ENCODE measurements around the gene NPFF. TPM values are rescaled to one million over a fixed set of nuclear protein-coding genes. Genes with fewer than 3 reads are reported as not detected.

The NPFF gene
- polyA plus RNA-seq, 1 donor, result 2.1 TPM

DNA sequence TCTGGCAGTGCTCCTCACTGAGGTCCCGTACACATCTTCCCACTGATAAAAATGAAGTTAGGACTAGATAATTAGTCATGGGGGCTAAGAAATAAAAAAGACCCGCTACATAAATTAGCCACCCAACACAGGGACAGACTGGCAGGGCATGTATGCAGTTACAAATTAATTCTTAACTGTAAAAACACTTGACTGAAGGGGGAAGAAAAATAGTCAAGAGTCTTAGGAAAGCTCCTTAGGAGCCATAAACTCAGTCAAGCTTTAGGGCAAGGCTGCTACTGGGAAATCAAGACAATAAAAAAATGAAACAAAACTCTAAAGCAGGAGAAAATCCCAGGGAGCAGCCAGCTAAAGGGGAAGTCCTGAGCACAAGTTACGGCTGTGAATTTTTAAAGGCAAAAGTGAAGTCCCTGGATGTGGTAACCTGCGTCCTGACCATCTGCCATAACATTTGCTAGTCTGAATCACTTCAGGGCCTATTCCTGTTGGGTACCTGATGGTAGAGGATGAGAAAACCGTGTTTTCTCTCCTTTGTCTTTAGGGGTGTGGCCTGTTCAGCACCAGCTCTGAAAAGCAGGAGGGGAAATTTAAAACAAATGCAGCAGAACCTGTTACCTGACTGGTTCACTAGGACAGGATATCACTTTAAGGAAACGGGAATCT, 7.5 kb upstream of the NPFF start:
- no peak for DNase-seq

DNA sequence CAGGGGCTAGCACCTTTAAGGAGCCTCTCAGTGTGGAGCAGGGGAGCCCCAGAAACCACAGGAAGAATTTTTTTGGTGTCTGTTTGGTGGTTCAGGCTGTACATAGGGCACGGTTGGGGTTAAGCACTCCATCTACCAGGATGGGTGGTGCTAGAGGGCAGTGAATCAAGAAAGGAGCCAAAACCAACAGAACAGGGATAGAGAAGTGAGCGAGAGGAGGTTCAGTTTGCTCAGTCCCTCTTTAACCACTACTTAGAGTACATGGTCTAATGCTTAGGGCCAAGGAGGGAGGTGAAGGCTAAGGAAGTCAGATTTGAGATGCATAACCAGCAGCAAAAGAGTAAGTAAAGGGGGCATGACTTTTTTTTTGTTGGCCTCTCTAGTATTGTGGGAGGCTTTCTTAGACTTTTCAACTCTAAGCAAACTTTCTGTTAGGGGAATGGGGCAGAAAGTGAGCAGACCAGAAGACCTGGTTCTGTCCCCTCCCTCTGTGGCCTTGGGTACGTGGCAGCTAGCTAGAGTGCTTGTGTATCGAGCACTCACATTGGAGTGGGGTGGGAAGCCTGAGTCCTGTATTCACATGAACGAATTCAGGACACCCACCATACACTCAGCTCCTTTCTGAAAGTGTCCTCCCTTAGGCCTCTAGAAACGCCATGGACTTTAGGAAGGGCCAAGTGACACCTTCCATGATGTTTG, 6.6 kb upstream of the NPFF start:
- no peak for DNase-seq

DNA sequence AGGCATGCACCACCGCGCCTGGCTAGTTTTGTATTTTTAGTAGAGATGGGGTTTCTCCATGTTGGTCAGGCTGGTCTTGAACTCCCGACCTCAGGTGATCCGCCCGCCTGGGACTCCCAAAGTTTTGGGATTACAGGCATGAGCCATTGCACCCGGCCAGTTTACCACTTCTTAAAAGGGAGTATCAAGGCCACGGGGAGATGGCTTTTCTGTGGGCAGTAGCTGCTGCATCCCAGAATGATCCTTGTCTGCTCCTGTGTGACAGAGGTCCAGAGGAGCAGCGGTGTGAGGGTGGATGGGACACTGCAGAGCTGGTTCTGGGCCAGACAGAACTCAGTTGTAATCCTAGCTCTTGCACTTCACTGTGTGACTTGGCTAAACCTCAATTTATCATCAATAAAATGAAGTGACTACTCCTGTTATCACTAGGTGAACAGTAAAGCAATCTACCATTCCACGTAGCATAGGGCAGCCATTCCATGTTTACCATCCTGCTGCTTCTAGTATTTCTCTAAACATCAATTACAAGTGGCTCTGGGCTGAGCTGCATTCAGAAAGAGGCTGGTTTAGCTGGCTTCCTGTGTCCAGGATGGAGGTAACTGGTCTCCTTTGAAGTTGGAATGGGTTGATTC, 3.0 kb upstream of the NPFF start:
- DNase-seq, result no peak

DNA sequence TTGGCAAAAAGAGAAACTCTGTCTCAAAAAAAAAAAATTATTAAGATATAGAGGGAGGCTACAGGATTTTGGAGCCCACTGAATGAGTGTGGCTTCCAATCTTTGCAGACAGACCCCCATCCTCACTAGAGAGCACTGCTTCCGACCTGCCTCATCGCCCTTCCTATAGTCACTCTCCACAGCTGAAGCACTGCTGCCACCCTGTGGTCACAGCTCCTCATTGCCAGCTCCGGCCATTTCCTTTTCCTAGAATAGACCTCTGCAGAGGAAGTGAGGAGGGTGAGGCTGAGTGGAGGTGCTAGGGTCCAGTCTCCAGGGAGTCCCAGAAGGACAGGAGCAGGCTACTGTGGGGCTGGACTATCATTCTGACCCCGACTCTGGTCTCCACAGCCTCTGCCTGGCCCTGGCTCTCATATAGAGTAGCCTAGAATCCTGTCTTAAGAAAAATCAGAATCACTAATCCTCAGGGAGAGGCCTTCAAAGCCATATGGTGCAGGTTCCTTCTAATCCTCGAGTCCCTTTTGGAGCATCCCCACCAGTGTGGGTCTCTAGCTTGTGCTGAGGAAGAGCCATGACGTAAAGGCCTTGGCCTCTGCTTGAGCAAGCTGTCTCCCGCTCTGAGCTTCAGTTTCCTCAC, 1.4 kb upstream of the NPFF start:
- peak; percentile 87 for DNase-seq

DNA sequence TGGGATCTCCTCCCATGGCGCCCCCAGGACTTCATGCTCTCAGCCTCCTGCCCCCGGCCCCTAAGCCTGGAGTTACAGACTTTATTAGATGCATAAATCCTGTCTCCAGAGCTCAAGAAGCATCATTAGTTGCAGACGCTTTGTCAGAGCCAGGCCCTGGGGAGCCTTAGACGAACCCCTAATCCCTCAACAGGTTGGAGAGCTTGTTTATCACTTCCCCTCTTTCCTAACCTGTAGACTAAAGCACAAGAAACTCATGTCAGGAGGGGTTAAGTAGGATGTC, 260 bp upstream of the NPFF start:
- DNase-seq, result no peak

DNA sequence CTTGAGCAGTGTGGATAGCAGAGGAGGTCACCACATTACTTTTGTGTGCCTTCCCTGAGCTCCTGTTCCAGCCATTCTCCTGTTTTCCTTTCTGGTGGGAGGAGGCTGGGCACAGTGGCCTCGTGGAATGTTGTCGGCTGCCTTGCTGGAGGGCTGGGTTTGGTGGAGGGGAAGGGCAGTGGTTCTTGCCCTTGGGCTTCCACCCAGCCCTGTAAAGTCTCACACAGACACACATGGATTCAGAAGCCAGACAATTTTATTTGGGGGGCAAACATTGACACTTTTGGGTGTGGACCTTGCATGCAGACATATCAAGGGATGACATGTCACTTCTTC, 866 bp downstream of the NPFF start:
- DNase-seq, result no peak

DNA sequence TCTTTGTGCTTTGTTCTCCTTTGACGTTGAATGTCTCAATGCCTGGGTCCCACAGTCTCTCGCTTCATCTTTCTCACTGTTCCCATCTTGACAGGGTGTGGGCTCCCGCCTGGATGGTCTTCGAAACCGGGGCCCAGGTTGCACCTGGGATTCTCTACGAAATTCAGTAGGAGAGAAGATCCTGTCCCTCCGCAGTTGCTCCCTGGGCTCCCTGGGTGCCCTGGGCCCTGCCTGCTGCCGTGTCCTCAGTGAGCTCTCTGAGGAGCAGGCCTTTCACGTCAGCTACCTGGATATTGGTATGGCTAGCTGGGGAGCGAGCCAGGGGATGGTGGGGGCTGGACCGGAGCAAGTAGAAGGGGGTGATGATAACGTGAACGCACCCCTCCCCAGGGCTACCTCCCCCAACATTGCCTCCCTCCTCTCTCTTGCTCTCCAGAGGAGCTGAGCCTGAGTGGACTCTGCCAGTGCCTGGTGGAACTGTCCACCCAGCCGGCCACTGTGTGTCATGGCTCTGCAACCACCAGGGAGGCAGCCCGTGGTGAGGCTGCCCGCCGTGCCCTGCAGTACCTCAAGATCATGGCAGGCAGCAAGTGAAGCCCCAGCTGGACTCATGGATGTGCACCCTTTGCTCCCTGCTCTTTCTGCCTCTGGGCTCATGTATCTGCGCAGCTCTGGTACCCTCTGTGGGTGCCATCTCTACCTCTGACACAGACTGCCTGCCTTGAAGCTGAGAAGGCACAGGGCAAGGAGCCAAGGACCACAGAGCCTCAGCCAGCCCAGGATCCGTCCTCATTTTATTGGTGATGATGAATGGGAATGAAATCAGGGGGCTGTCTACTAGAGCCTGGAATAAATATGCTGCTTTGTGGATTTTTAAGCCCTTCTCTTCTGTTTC, 1.5 kb downstream of the NPFF start:
- DNase-seq, result no peak

DNA sequence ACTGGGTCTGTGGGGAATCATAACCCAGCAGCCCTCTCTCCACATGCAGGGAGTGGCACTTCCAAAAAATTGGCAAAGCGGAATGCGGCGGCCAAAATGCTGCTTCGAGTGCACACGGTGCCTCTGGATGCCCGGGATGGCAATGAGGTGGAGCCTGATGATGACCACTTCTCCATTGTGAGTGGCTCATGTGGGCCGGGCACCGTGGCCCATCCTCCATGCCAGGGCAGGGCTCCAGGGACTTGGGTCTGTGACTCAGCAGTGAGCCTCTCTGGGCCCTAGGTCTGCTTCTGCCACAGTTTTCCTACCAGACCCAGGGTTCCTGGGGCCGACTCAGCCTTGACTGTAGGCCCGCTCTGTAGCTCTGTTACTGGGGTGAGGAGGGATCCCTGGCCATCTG, 2.2 kb downstream of the NPFF start:
- DNase-seq, result no peak

DNA sequence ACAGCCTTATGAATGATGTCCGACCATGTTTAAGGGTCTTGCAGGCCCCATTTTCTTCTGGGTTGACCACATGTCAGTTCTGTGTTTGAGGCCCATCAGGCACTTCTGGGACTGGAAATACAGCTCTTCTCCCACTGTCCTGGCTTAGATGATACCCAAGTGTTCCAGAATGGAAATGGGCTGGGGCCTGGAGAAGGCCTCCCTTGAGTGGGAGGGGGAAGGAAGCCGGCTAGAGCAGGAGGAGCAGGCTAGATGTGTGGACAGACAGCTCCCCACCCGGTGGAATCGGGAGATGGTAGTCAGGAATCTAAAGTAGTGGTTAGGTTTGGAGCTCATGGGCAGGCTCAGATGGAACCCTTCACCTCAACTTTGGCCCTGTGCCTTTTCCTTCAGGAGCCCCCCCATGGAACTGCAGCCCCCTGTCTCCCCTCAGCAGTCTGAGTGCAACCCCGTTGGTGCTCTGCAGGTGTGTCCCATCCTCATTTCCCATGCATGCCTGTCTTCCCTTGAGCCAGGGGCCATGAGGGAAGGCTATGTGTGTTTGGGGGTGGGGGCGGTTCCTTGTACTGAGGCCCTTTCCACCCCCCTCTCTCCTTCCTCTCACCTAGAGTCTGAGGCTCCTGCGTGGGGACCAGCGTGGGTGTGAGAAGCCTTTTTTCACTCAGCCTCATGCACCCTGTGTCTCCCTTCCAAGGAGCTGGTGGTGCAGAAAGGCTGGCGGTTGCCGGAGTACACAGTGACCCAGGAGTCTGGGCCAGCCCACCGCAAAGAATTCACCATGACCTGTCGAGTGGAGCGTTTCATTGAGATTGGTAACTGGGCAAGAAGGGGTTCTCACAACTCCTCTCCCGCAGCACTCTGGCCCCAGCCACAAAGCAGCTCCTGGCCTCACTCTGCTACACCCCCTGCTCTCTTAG, 3.0 kb downstream of the NPFF start:
- DNase-seq, result no peak

DNA sequence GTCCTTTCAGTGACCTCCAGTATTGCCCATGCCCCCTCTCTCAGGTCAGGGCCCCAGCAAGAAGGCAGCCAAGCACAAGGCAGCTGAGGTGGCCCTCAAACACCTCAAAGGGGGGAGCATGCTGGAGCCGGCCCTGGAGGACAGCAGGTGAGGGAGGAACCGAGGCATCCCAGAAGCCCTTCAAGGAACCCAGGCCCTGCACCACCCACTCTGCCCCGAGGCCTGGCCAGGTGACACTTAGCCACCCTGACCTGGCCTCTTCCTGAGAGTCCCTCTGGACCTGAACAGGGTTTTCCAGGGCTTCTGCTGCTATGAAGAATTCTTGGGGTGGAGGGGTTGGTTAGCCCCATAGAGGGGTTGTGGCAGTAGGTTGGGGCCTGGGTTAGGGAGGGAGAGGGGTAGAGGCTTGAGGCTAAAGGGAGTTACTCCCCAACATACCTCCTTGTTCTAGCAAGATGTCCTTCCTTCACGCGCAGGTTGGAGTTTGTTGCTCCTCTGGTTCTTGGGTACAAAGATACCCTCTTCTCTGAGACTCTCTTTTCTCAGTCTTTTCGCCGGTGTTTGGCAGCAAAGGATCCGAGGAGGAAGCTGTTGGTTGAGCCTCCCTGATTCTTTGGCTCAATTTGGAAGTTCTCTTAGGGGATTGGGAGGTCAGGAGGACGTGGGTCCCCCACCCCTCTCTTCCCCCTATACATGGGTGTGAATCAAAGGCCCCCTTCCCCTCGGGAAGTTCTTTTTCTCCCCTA, 4.1 kb downstream of the NPFF start:
- no peak for DNase-seq

DNA sequence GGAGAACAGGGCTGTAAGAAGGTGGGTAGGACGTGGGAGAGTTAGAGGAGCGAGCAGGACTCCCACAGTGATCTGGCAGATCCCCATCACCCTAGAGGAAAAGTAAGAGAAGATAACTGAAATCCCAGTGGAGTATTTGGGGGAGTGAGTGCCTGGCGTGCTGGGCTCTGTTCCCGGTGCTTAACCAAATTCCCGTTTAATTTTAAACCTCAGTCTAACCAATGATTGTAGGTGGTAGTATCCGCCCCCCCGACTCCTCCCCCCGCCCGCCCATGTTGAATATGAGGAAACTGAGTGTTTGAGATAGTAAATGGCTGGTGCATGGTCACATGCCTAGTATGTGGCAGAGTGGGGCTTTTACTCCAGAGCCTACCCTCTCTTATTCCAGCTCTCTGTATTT, 5.0 kb downstream of the NPFF start:
- DNase-seq, result no peak

DNA sequence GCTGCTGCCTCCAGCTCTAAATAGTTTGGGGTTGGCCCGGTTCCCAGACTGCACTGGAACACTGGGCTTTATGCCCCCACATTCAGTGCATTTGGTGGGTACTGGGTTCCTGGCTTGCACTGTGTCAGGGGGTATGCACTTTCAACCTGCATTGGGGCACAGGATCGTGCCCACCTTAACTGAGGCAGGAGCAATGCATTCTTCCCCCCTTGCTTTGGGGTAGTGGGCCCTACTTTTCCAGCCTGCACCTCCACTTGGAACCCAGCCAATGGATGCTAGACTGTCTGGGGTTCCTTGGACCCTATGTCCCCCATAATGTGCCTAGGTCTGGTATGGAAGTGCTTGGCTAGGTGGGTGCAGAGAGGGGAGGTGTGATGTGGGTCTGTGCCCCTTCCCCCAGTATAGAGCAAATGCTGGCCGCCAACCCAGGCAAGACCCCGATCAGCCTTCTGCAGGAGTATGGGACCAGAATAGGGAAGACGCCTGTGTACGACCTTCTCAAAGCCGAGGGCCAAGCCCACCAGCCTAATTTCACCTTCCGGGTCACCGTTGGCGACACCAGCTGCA, 5.6 kb downstream of the NPFF start:
- DNase-seq, result no peak

DNA sequence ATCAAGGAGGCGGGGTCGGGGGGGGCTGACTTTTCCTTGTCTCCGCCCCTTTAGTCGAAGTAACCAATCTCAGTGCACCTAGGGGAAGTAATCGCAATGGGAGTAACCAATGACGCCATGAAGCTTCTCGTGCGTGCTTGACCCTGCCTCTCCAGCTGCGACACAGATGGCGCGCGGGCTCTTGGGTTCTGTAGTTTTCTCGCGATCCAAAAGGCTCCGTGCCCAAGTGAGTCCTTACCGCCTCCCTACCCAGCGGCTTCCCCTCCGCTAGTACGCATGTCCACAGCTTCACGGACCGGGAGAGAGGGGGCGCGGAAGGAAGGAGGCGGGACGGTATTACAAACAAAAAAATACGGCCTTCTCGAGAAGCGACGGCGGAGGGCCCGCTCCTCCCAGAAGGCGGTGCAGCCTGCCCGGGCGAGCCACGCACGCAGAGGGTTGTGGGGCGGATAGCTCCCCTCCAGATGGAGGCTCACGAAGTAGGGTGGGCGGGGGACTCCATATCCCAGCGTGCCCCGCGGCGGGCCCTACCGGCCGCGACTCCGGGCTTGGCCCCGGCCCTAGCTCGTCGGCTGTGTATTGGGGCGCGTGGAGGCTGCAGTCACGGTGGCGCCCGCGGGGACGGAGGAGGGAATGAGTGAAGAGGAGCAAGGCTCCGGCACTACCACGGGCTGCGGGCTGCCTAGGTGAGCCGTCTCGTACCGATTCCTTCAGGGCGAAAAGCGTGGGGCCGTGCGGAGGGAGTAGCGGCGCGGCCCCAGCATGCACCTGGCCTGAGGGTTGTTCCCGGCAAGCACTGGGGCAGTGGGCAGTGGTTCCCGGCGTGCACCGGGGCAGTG, 6.3 kb downstream of the NPFF start, which contains the start of gene TARBP2:
Gene TARBP2 (plus strand): TSS at position 508 of the 839 bp plus-strand sequence. CDS start 126 bp downstream, at position 634.
- peak; percentile 99 for DNase-seq

DNA sequence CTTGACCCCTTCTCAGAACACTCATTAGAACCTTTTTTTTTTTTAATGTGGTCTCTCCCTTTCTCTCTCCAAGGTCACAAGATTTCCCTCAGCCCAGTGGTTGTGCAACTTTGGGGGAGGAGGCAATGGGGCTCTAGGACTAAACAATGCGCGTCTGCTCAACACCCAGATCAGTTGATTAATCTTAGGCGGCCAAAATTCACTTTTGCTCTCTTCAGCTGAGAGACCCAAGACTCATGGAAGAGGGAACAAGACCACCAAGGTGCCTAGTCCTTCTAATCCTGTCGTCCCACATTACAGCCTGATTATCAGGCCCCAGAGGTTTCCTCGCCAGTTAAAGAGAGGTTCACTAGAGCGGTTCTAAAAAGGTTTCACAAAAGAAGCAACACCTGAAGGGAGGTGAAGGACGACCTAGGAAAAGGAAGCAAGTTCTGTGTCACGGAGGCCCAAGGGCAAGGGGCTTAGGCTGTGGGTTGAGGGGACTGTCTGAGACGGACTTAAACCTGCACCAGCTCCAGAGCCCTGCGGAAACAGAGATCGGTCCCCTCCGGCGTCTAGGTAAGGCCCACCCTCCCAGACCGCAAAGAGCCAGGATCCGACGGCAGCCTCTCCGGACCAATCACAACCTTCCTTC, 7.0 kb downstream of the NPFF start:
- no peak for DNase-seq

DNA sequence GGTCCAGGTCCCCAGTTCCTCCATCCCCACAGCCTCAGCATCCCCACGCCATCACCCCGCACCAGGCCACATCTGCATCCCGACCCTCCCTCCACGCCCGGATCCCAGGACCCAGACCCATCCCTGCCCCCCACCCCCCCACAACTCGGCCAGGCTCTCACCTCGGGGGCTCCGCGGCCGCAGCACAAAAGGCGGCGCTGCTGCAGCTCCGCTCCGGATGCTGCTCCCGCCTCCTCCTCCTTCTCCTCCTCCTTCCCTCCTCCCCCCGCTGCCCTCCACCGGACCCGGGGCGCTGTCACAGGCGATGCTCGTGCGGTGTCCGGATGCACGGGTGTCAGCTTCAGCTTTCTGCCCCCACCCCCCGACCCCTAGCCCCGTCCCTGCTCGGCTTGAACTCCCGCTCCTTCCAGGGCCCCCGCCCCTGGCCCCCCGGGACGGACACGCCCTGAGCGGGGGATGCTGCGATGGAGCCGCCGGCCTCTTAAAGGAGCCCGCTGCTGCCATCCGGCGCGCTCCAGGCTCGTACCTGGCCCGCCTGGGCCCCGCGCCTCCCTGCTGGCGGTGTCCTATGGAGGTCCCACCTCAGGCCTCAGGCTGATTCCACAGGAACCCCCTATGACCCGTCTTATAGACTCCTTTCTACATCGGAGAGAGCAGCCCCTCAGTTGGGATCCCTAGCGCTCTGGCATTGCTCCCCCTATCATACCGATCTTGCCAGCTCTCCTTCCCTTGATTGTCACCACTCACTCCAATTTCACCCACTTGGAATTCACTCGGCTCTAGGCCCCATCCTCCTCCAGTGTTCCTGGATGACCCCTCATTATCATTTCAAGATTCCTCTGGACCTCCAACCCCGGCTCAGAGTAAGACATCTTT, 7.8 kb downstream of the NPFF start, which contains the start of gene MAP3K12:
Gene MAP3K12 (minus strand): TSS at position 193 of the 876 bp plus-strand sequence. CDS start 12,067 bp downstream, outside the sequence.
- DNase-seq, result peak; percentile 61

DNA sequence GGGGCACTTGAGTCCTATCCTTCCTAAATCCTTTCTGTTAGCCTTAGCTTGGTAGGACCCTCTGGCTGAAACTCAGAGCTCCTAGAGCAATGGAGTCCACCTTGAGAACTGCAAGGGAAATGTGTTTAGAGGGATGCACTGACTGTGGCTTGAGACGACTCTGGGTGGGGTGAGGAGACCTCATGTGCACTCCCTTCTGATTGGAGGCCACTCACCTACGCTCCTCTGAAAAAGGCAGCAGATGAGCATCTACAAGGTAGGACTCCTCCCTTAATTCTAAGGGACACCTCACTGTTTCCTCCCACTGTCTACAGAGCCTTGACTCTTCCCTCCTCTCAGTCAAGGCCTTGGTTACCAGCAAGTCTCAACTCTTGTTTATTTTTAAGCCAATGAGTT, 9.1 kb downstream of the NPFF start:
- DNase-seq, result no peak

DNA sequence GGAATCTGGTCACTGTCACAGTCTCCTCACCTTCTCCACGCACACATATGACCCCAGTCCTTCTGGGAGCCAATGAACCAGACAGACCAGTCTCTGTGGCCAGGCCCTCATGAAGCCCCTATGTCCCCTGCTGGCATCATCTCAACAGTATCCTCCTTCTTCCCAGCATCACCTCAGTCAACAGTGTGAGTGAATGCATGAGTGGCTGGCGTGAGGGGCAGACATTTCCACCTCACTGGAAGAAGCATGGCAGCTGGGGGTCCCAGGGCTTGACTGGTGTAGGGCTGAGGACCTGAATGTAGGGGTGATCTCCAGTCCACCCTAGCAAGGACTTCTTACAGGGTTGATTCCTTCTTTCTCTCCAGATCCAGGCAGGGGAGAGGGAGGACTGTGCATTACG, 9.8 kb downstream of the NPFF start:
- DNase-seq, result no peak

DNA sequence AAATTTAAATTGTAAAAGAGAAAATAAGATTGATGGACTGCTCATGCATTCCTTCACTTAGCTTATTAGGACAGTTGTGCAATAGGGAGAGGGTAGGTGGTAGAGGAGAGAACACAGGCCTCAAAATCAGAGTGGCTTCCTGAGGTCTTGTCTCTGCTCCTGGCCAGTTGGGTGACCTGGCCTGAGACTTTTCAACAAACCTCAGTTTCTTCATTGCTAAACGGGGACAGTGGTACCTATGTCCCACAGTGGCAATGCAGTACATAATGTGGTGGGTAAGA, 10.6 kb downstream of the NPFF start:
- DNase-seq, result no peak
